Neuronal stem cell (in vitro differentiated cells): ENCODE measurements around the gene CNTNAP5.

ENCODE experiments used
- DNase-seq: peaks from one replicate; pipeline ENCODE4 v3.0.0-alpha.2; 2013; ENCODE audit warnings: low spot score
- H2AFZ ChIP-seq: one replicate; pipeline ENCODE4 v1.6.1; 2013; ENCODE audit warnings: mild to moderate bottlenecking, low read length, inconsistent platforms
- H2AK5ac ChIP-seq: 2 replicates; pipeline ENCODE4 v1.6.1; 2013; ENCODE audit warnings: low read depth, mild to moderate bottlenecking, inconsistent platforms, low read length, moderate library complexity, mixed read lengths
- H2BK120ac ChIP-seq: 2 replicates; pipeline ENCODE4 v1.6.1; 2013; ENCODE audit warnings: low read depth, mild to moderate bottlenecking, inconsistent platforms, low read length, moderate library complexity, mixed read lengths
- H2BK12ac ChIP-seq: one replicate; pipeline ENCODE4 v1.6.1; 2013; ENCODE audit warnings: low read length, inconsistent platforms
- H2BK15ac ChIP-seq: 2 replicates; pipeline ENCODE4 v1.6.1; 2013; ENCODE audit warnings: mild to moderate bottlenecking, low read length, inconsistent platforms, mixed read lengths
- H2BK5ac ChIP-seq: one replicate; pipeline ENCODE4 v1.6.1; 2013; ENCODE audit warnings: inconsistent platforms, mild to moderate bottlenecking, low read length, moderate library complexity
- H3K14ac ChIP-seq: one replicate; pipeline ENCODE4 v1.6.1; 2013; ENCODE audit warnings: low read length, inconsistent platforms
- H3K18ac ChIP-seq: 2 replicates; pipeline ENCODE4 v1.6.1; 2013; ENCODE audit warnings: low read length, inconsistent platforms
- H3K23ac ChIP-seq: 2 replicates; pipeline ENCODE4 v1.6.1; 2013; ENCODE audit warnings: low read depth, mild to moderate bottlenecking, mixed read lengths, low read length, inconsistent platforms; ENCODE audit not compliant: poor library complexity
- H3K27ac ChIP-seq: replicated peaks from 3 replicates; pipeline ENCODE4 v1.5.1; 2013; ENCODE audit warnings: low read length, inconsistent platforms
- H3K27me3 ChIP-seq, 3 experiments: 2 replicates each; pipeline ENCODE4 v1.6.1; 2013; ENCODE audit warnings: low read length in 3 of 3, mild to moderate bottlenecking in 2 of 3, inconsistent platforms in 1 of 3, low read depth in 1 of 3, mixed read lengths in 1 of 3, moderate library complexity in 1 of 3; ENCODE audit not compliant: control insufficient read depth in 3 of 3, insufficient read depth in 3 of 3
- H3K36me3 ChIP-seq, 2 donors: replicated peaks in 1 of 2; 2 replicates each; pipeline ENCODE4 v1.6.1; 2013; ENCODE audit warnings: low read length in 2 of 2; ENCODE audit not compliant: control insufficient read depth in 2 of 2, insufficient read depth in 2 of 2
- H3K4ac ChIP-seq: 2 replicates; pipeline ENCODE4 v1.6.1; 2013; ENCODE audit warnings: inconsistent platforms, mild to moderate bottlenecking, low read length, moderate library complexity
- H3K4me1 ChIP-seq, 2 donors: 1 replicate in 1 of 2; 2 replicates in 1 of 2; pipeline ENCODE4 v1.6.1; 2013; ENCODE audit warnings: low read length in 2 of 2, low read depth in 1 of 2; ENCODE audit not compliant: control insufficient read depth in 2 of 2, insufficient read depth in 1 of 2
- H3K4me2 ChIP-seq: one replicate; pipeline ENCODE4 v1.6.1; 2013; ENCODE audit warnings: mild to moderate bottlenecking, low read length, inconsistent platforms; ENCODE audit not compliant: insufficient read depth, poor library complexity, severe bottlenecking
- H3K4me3 ChIP-seq, 2 donors: 2 replicates each; pipeline ENCODE4 v1.5.1; 2013; ENCODE audit warnings: low read length in 2 of 2, mild to moderate bottlenecking in 2 of 2, inconsistent platforms in 1 of 2, moderate library complexity in 1 of 2
- H3K79me1 ChIP-seq: one replicate; pipeline ENCODE4 v1.6.1; 2013; ENCODE audit warnings: low read depth, mild to moderate bottlenecking, inconsistent platforms, low read length, moderate library complexity
- H3K9ac ChIP-seq: one replicate; pipeline ENCODE4 v1.6.1; 2013; ENCODE audit warnings: mild to moderate bottlenecking, low read depth, low read length, inconsistent platforms; ENCODE audit not compliant: poor library complexity
- H3K9me3 ChIP-seq, 2 donors: replicated peaks in 1 of 2; 2 replicates each; pipeline versions ENCODE3 to v1.6.1; 2013; ENCODE audit warnings: low read length in 2 of 2, mild to moderate bottlenecking in 2 of 2, inconsistent platforms in 1 of 2, low read depth in 1 of 2, mixed read lengths in 1 of 2, moderate library complexity in 1 of 2; ENCODE audit not compliant: control insufficient read depth in 2 of 2, insufficient read depth in 1 of 2
- H4K8ac ChIP-seq: one replicate; pipeline ENCODE4 v1.6.1; 2013; ENCODE audit warnings: low read depth, mild to moderate bottlenecking, inconsistent platforms, low read length, moderate library complexity
- H4K91ac ChIP-seq: one replicate; pipeline ENCODE4 v1.6.1; 2013; ENCODE audit warnings: low read length, low read depth, mild to moderate bottlenecking, inconsistent platforms; ENCODE audit not compliant: poor library complexity
- WGBS, 2 donors: extraction: QIAGEN DNeasy Blood & Tissue Kit; methylation state at CpG; one replicate each; pipeline ENCODE4 v1.1.7; 2013; ENCODE audit warnings: missing lambda C conversion rate in 2 of 2, mixed read lengths in 1 of 2; ENCODE audit not compliant: insufficient read length in 2 of 2, insufficient replicate concordance in 1 of 2; ENCODE audit errors: extremely low coverage in 2 of 2; 5-methylcytosine and 5-hydroxymethylcytosine counted together

The CNTNAP5 gene

DNA sequence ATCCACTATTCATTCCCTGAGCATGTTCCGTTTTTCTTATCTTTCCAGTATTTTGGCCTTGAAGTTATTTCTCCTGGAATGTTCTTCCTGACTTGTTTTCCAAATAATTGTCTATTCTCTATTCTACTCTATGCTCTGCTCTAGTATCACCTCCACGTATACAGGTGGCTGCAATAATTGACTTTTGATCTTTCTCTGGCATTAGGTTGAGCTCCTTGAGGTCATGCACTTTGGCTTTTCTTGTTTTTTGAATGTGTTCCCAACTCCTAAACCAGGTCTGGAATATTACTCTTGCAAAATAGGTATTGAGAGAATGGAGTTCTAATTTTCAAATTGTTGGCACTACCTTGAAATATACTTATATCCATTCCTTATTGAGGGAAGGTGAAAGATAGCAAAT lies 550.4 kb downstream of the CNTNAP5 start:
- Histone ChIP-seq H2AK5ac (no peak overlapping the region), H3K9ac (no peak overlapping the region), H3K4me3 (no peak overlapping the region), H2BK12ac (no peak overlapping the region), H4K8ac (no peak overlapping the region), H2BK15ac (no peak overlapping the region), H3K14ac (no peak overlapping the region), H3K36me3 (no peaks in the 10 kb centered on the region), H2BK5ac (no peak overlapping the region), H3K4ac (no peak overlapping the region), H3K9me3 (no peaks in the 10 kb centered on the region), H3K23ac (no peak overlapping the region), H2AFZ (no peak overlapping the region), H3K4me2 (no peak overlapping the region), H3K27ac (no peak overlapping the region), H3K79me1 (no peaks in the 10 kb centered on the region), H2BK120ac (no peak overlapping the region), H3K18ac (no peak overlapping the region), H3K4me1 (no peaks in the 10 kb centered on the region), H4K91ac (no peak overlapping the region), H3K27me3 (no peaks in the 10 kb centered on the region)
- no peak for DNase-seq
- no CpG with 5 or more reads among the region's 2 CpGs for WGBS, 2 donors

DNA sequence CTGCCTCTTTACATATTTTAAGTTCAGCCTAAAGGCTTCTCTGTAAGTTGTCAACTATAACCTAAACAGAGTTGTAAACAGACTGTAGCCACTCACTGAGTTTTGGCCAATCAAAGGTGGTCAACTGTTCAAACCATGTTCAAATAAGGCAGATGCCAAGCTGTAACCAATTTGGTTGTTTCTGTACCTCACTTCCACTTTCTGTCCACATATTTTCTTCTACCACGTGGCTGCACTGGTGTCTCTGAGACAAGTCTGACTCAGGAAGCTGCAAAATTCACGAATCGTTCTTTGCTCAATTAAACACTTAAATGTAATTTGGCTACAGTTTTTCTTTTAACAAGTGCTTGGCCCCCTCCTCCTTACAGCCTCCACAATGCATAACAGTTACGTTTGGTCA lies 555.2 kb downstream of the CNTNAP5 start:
- H3K18ac ChIP-seq, result no peak overlapping the region
- H2BK12ac ChIP-seq, result no peak overlapping the region
- no peak overlapping the region for H3K23ac ChIP-seq
- no peaks in the 10 kb centered on the region for H3K79me1 ChIP-seq
- H2BK5ac ChIP-seq, result no peak overlapping the region
- no peak overlapping the region for H2BK15ac ChIP-seq
- peaks cover 0 to 1% of the 10 kb centered on the region in 2 donors for H3K4me1 ChIP-seq
- no peaks in the 10 kb centered on the region for H3K9me3 ChIP-seq
- H2BK120ac ChIP-seq, result no peak overlapping the region
- no peak overlapping the region for H3K27ac ChIP-seq
- no peak overlapping the region for H3K4ac ChIP-seq
- WGBS, 2 donors, result no CpG with 5 or more reads among the region's 4 CpGs
- no peak for DNase-seq
- no peak overlapping the region for H3K4me3 ChIP-seq
- no peak overlapping the region for H3K9ac ChIP-seq
- H3K14ac ChIP-seq, result no peak overlapping the region
- no peaks in the 10 kb centered on the region for H3K36me3 ChIP-seq
- no peak overlapping the region for H4K8ac ChIP-seq
- H4K91ac ChIP-seq, result no peak overlapping the region
- H3K27me3 ChIP-seq, result no peaks in the 10 kb centered on the region
- H2AFZ ChIP-seq, result no peak overlapping the region
- no peak overlapping the region for H3K4me2 ChIP-seq
- no peak overlapping the region for H2AK5ac ChIP-seq

DNA sequence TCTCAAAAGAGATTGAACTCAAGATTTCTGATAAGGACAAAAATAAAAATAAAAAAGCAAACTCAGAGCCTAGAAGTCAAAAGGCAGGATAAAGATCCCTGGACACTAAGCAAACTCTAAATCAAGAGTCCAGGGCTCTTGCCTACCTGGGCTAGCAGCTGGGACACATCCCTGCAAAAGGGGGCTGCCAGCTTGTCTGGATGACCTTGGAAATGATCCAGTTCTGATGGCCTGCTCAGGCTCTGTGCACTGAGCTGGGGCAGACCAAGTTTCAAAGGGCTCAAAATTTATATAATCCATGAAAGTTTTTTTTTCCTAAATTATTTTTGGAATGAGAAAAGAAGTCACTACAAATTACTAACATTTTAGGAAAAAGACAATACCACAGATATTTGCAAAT lies 557.3 kb downstream of the CNTNAP5 start:
- Histone ChIP-seq H3K4ac (no peak overlapping the region), H4K91ac (no peak overlapping the region), H4K8ac (no peak overlapping the region), H2BK15ac (no peak overlapping the region), H2BK12ac (no peak overlapping the region), H3K9me3 (no peaks in the 10 kb centered on the region), H2AK5ac (no peak overlapping the region), H3K27ac (no peak overlapping the region), H3K9ac (no peak overlapping the region), H3K4me3 (no peak overlapping the region), H3K79me1 (no peaks in the 10 kb centered on the region), H3K23ac (no peak overlapping the region), H2AFZ (no peak overlapping the region), H3K14ac (no peak overlapping the region), H3K18ac (no peak overlapping the region), H3K4me2 (no peak overlapping the region), H3K4me1 (peaks cover 0 to 1% of the 10 kb centered on the region in 2 donors), H3K36me3 (no peaks in the 10 kb centered on the region), H2BK5ac (no peak overlapping the region), H2BK120ac (no peak overlapping the region), H3K27me3 (no peaks in the 10 kb centered on the region)
- no peak for DNase-seq

DNA sequence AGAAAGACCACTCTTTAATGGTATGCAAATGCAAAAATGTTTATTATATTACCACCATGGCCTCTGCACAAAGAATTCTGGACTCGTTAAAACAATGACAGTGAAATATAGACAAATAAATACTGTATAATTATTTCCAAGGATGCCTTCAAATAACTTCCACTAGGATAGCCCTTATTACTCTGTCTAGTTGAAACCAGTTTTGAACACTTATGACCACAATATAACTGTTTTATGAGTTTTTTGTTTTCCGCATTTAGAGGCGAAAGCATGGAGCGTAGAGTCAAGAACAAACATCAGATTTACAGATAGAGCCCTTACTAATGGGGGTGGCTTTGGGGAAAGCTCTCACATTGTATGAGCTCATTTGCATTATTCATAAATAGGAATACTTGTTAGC lies 559.5 kb downstream of the CNTNAP5 start:
- no peak for DNase-seq
- no CpG with 5 or more reads among the region's 4 CpGs for WGBS, 2 donors
- Histone ChIP-seq H3K4me1 (peaks cover 0 to 1% of the 10 kb centered on the region in 2 donors), H3K14ac (no peak overlapping the region), H2BK120ac (no peak overlapping the region), H3K18ac (no peak overlapping the region), H3K36me3 (no peaks in the 10 kb centered on the region), H3K27ac (no peak overlapping the region), H3K4me3 (no peak overlapping the region), H4K8ac (no peak overlapping the region), H3K9ac (no peak overlapping the region), H2AK5ac (no peak overlapping the region), H4K91ac (no peak overlapping the region), H3K23ac (no peak overlapping the region), H3K27me3 (no peaks in the 10 kb centered on the region), H3K79me1 (no peaks in the 10 kb centered on the region), H2BK15ac (no peak overlapping the region), H2BK12ac (no peak overlapping the region), H3K9me3 (no peaks in the 10 kb centered on the region), H2AFZ (no peak overlapping the region), H2BK5ac (no peak overlapping the region), H3K4me2 (no peak overlapping the region), H3K4ac (no peak overlapping the region)
